Endothelial cell of umbilical vein (primary cell): ENCODE data around the gene CLPSL2.

Source experiments
- CTCF ChIP-seq, 2 donors: IDR thresholded peaks; 1 replicate in 1 of 2; 2 replicates in 1 of 2; pipeline ENCODE4 v1.5.1; 2011; ENCODE audit warnings: low read length in 2 of 2, mild to moderate bottlenecking in 2 of 2, moderate library complexity in 2 of 2, control low read depth in 1 of 2, inconsistent platforms in 1 of 2, low read depth in 1 of 2; ENCODE audit not compliant: insufficient read depth in 1 of 2; ENCODE audit errors: extremely low read depth in 1 of 2
- EZH2 ChIP-seq: IDR thresholded peaks from 2 replicates; pipeline ENCODE4 v1.6.1; 2012; ENCODE audit warnings: borderline replicate concordance, low read depth, mild to moderate bottlenecking, moderate library complexity, low read length, inconsistent platforms; ENCODE audit not compliant: severe bottlenecking
- GATA2 ChIP-seq: IDR thresholded peaks from 2 replicates; pipeline ENCODE4 v1.7.0; 2011; ENCODE audit warnings: low read depth, mild to moderate bottlenecking, moderate library complexity, mixed read lengths, low read length; ENCODE audit not compliant: insufficient read length, insufficient read depth
- JUN ChIP-seq: IDR thresholded peaks from 2 replicates; pipeline ENCODE4 v1.6.1; 2011; ENCODE audit warnings: borderline replicate concordance, low read depth; ENCODE audit not compliant: insufficient read length, insufficient read depth
- MAX ChIP-seq: IDR thresholded peaks from 2 replicates; pipeline ENCODE4 v1.6.1; 2011; ENCODE audit not compliant: insufficient read depth, insufficient read length
- MYC ChIP-seq: IDR thresholded peaks from one replicate; pipeline ENCODE4 v1.6.1; 2011; ENCODE audit warnings: mild to moderate bottlenecking, low read depth, low read length
- POLR2A ChIP-seq: IDR thresholded peaks from 2 replicates; pipeline ENCODE4 v1.6.1; 2012; ENCODE audit warnings: low read depth, mild to moderate bottlenecking, control low read depth, low read length
- POLR2AphosphoS5 ChIP-seq: IDR thresholded peaks from 2 replicates; pipeline ENCODE4 v1.6.1; 2012; ENCODE audit warnings: low read depth, mild to moderate bottlenecking, control low read depth, low read length, moderate library complexity; ENCODE audit not compliant: insufficient read depth

GRCh38 chr6:35747877-35748276 lies 28.5 kb upstream of the CLPSL2 start:
- TF ChIP-seq CTCF (IDR thresholded peaks at IDR 0.05; ENCODE audit: extremely low read depth in 1 of 2, insufficient read depth in 1 of 2, low read depth in 1 of 2, low read length in 2 of 2) (no peak), JUN (no peak), POLR2A (no peak), POLR2AphosphoS5 (no peak), MAX (no peak), MYC (no peak), EZH2 (no peak), GATA2 (no peak)
